ENCODE results near the gene SLC6A3. TPM values are rescaled to one million over a fixed set of nuclear protein-coding genes. Genes with fewer than 3 reads are reported as not detected.
A peak's percentile ranks its signal among the peaks of the same experiment; 100 is the strongest.

SLC6A3 gene
- total and polyA plus RNA-seq, 2 of the 13 experiments (the other 11 are each of a cell fraction or from before 2014, with no cell fraction given) = 0.01 TPM; not detected in 1

DNA sequence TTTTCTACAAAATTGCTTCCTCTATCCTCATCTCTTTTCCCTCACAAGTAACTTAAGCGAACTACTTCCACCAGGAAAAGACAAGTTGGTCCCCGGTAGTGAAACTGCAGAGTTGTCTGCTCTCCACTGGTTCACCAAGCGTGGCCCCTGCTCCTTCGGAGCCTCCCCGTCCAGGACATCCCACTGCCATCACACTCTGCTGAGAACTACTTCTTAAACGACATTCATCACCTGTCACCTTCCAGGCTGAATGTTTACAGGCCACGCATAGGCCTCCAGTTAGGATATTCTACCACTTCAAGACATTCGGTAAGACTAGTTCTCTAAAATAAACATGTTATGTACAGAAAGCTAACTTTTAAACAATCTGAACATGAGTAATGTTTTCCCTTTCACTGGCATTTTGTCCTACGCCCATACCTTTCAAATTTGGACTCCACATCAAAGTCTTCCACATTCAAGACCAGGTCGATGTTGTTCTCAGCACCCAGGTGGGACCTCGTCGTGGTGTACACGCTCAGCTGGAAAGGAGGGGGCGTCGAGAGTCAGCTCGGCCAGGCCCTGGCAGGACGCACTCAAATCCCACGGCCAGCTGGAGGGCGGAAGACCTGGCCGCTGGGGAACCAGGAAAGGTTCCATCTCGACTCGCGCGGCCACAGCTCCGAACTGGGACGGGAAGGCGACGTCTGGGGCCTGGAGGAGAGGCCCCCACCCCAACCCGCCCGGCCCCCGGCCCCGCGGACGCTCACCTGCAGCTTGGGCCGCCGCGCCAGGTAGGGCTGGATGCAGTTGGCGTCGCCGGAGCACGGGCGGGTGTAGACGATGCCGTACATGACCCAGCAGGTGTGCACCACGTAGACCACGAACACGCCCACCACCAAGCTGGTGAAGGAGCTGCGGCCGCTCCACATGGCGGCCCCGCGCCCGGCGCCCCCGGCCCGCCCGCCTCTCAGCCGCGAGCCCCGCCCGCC lies 101.0 kb downstream of the SLC6A3 start (continued):
- no peak for TF ChIP-seq SPEN (CRISPR knock-in tag; IDR thresholded peaks at IDR 0.05; ENCODE audit: low read depth)
- 0 out of 2 replicates have a peak, but pooled peaks have one; percentile 6 for TF ChIP-seq MED1 (CRISPR knock-in tag; IDR thresholded peaks at IDR 0.05)
- TF ChIP-seq ZFP36L2 (CRISPR knock-in tag; IDR thresholded peaks at IDR 0.05) = no peak
- no peak for TF ChIP-seq KDM5A (IDR thresholded peaks at IDR 0.05; ENCODE audit: borderline replicate concordance, low read length)
- TF ChIP-seq RFX3 (CRISPR knock-in tag; IDR thresholded peaks at IDR 0.05) = no peak
- TF ChIP-seq REL (CRISPR knock-in tag; conservative IDR thresholded peaks at IDR 0.05) = no peak
- TF ChIP-seq TCF12 (IDR thresholded peaks at IDR 0.05) = no peak
- TF ChIP-seq TCF12 (CRISPR knock-in tag; IDR thresholded peaks at IDR 0.05) = no peak
- no peak for TF ChIP-seq DMTF1 (CRISPR knock-in tag; IDR thresholded peaks at IDR 0.05)
- TF ChIP-seq ZNF333 (CRISPR knock-in tag; IDR thresholded peaks at IDR 0.05; ENCODE audit: borderline replicate concordance) = no peak
- TF ChIP-seq ZNF775 (CRISPR knock-in tag; IDR thresholded peaks at IDR 0.05; ENCODE audit: borderline replicate concordance) = no peak
- 0 out of 2 replicates have a peak, but pooled peaks have one; percentile 0 for TF ChIP-seq E2F1 (CRISPR knock-in tag; IDR thresholded peaks at IDR 0.05)
- TF ChIP-seq MXI1 (IDR thresholded peaks at IDR 0.05; ENCODE audit: borderline replicate concordance, low read depth, low read length) = no peak
- TF ChIP-seq CCAR2 (optimal IDR thresholded peaks at IDR 0.05; ENCODE audit: low read depth, low read length) = no peak
- no peak for TF ChIP-seq WIZ (CRISPR knock-in tag; IDR thresholded peaks at IDR 0.05)
- no peak for TF ChIP-seq ZNF256 (CRISPR knock-in tag; conservative IDR thresholded peaks at IDR 0.05)
- TF ChIP-seq FOXA3 (CRISPR knock-in tag; IDR thresholded peaks at IDR 0.05) = peak; percentile 3; the same call in 1 of the 2 replicates
- TF ChIP-seq LBX2 (CRISPR knock-in tag; IDR thresholded peaks at IDR 0.05; ENCODE audit: borderline replicate concordance) = no peak
- TF ChIP-seq ZNF468 (CRISPR knock-in tag; IDR thresholded peaks at IDR 0.05) = no peak
- TF ChIP-seq GATAD1 (CRISPR knock-in tag; IDR thresholded peaks at IDR 0.05) = 0 out of 2 replicates have a peak, but pooled peaks have one; percentile 19
- no peak for TF ChIP-seq MTF1 (CRISPR knock-in tag; IDR thresholded peaks at IDR 0.05)
- TF ChIP-seq ZNF557 (CRISPR knock-in tag; IDR thresholded peaks at IDR 0.05) = no peak
- no peak for TF ChIP-seq STAG1 (CRISPR knock-in tag; IDR thresholded peaks at IDR 0.05)
- no peak for TF ChIP-seq EZH2 (conservative IDR thresholded peaks at IDR 0.05; ENCODE audit: low read depth, low read length)
- TF ChIP-seq TOPORS (CRISPR knock-in tag; IDR thresholded peaks at IDR 0.05) = no peak
- TF ChIP-seq AHR (CRISPR knock-in tag; IDR thresholded peaks at IDR 0.05) = no peak
- no peak; the same call in 1 of the 2 replicates for TF ChIP-seq ZMYM4 (CRISPR knock-in tag; IDR thresholded peaks at IDR 0.05)
- no peak for TF ChIP-seq ZNF660 (CRISPR knock-in tag; IDR thresholded peaks at IDR 0.05; ENCODE audit: borderline replicate concordance, low read depth)
- no peak for TF ChIP-seq ARID2 (CRISPR knock-in tag; IDR thresholded peaks at IDR 0.05; ENCODE audit: borderline replicate concordance)
